Smooth muscle cell (in vitro differentiated cells): Measurements from ENCODE around the gene NDNF. TPM values are rescaled to one million over a fixed set of nuclear protein-coding genes. Genes with fewer than 3 reads are reported as not detected.
A peak's percentile ranks its signal among the peaks of the same experiment; 100 is the strongest.

Experiments
- DNase-seq: peaks from one replicate; lab custom pipeline; 2025; ENCODE audit not compliant: unreplicated experiment; lab: John Stamatoyannopoulos, UW
- H2AFZ ChIP-seq: fragments of 200-600 bp; sonication (generic); 2 replicates; pipeline ENCODE4 v1.6.0; 2016; ENCODE audit warnings: antibody characterized with exemption, low read depth, mild to moderate bottlenecking
- H3F3A ChIP-seq: fragments of 200-600 bp; sonication (generic); 2 replicates; pipeline ENCODE4 v1.6.0; 2017; ENCODE audit warnings: antibody characterized with exemption, low read depth
- H3K27ac ChIP-seq: fragments of 200-600 bp; sonication (generic); 2 replicates; pipeline ENCODE4 v1.5.1; 2016; ENCODE audit warnings: low read depth, mild to moderate bottlenecking
- H3K27me3 ChIP-seq: fragments of 200-600 bp; sonication (generic); 2 replicates; pipeline ENCODE4 v1.6.1; 2016; ENCODE audit warnings: low read depth, mild to moderate bottlenecking
- H3K36me3 ChIP-seq: fragments of 200-600 bp; sonication (generic); 2 replicates; pipeline ENCODE4 v1.5.1; 2016; ENCODE audit warnings: low read depth
- H3K4me1 ChIP-seq: fragments of 200-600 bp; sonication (generic); 2 replicates; pipeline ENCODE4 v1.5.1; 2016; ENCODE audit warnings: low read depth
- H3K4me2 ChIP-seq: fragments of 200-600 bp; sonication (generic); 2 replicates; pipeline ENCODE4 v1.6.0; 2016; ENCODE audit warnings: mild to moderate bottlenecking
- H3K4me3 ChIP-seq: fragments of 200-600 bp; sonication (generic); 2 replicates; pipeline ENCODE4 v1.5.1; 2016; ENCODE audit warnings: mild to moderate bottlenecking
- H3K79me2 ChIP-seq: fragments of 200-600 bp; sonication (generic); 2 replicates; pipeline ENCODE4 v1.6.0; 2016; ENCODE audit warnings: low read depth, mild to moderate bottlenecking
- H3K9ac ChIP-seq: fragments of 200-600 bp; sonication (generic); 2 replicates; pipeline ENCODE4 v1.6.0; 2016; ENCODE audit warnings: low read depth
- H3K9me3 ChIP-seq: fragments of 200-600 bp; sonication (generic); replicated peaks from 2 replicates; pipeline ENCODE4 v1.5.1; 2016; ENCODE audit warnings: low read depth
- H4K20me1 ChIP-seq: fragments of 200-600 bp; sonication (generic); 2 replicates; pipeline ENCODE4 v1.6.0; 2016; ENCODE audit warnings: low read depth
- CTCF ChIP-seq: fragments of 200-600 bp; sonication (generic); IDR thresholded peaks from 2 replicates; pipeline ENCODE4 v1.5.1; 2017; ENCODE audit warnings: borderline replicate concordance, mild to moderate bottlenecking, antibody characterized with exemption; ENCODE audit not compliant: insufficient read depth, poor library complexity, severe bottlenecking
- WGBS: methylation state at CpG from one replicate; pipeline ENCODE4 v1.1.7; 2016; ENCODE audit warnings: low lambda C conversion rate; 5-methylcytosine and 5-hydroxymethylcytosine counted together
- polyA plus RNA-seq: library from polyadenylated mRNA; unstranded; fragments of >200 nt; fragmentation: Nextera tagmentation; extraction: Ambion mirVana; gene quantifications from 2 replicates; pipeline ENCODE4 v1.2.1, GENCODE V29; 2016
- total RNA-seq: library from RNA; depleted of rRNA; stranded (reverse); fragments of >200 nt; gene quantifications from 2 replicates; pipeline ENCODE4 v1.2.3, GENCODE V29; 2014

NDNF gene
- total and polyA plus RNA-seq, 2 experiments from 2014 or later, result 8.4 to 11.0 TPM

GRCh38 chr4:121073004-121073435 is 685 bp upstream of the NDNF start:
- no peak overlapping the region for H3K9ac ChIP-seq
- H4K20me1 ChIP-seq, result no peaks in the 10 kb centered on the region
- no peak for TF ChIP-seq CTCF
- peak overlapping the region; percentile 67 for H3K4me3 ChIP-seq
- H3K27me3 ChIP-seq, result peaks cover 85% of the 10 kb centered on the region
- DNase-seq, result no peak
- peak overlapping the region; percentile 87 for H3K4me2 ChIP-seq
- H3K79me2 ChIP-seq, result no peaks in the 10 kb centered on the region
- H2AFZ ChIP-seq, result peak overlapping the region; percentile 94
- 4% methylated on average over 12 of the region's 12 CpGs for WGBS
- no peaks in the 10 kb centered on the region for H3K9me3 ChIP-seq
- H3K4me1 ChIP-seq, result peaks cover 5% of the 10 kb centered on the region
- H3F3A ChIP-seq, result no peaks in the 10 kb centered on the region
- H3K27ac ChIP-seq, result no peak overlapping the region
- no peaks in the 10 kb centered on the region for H3K36me3 ChIP-seq

DNA sequence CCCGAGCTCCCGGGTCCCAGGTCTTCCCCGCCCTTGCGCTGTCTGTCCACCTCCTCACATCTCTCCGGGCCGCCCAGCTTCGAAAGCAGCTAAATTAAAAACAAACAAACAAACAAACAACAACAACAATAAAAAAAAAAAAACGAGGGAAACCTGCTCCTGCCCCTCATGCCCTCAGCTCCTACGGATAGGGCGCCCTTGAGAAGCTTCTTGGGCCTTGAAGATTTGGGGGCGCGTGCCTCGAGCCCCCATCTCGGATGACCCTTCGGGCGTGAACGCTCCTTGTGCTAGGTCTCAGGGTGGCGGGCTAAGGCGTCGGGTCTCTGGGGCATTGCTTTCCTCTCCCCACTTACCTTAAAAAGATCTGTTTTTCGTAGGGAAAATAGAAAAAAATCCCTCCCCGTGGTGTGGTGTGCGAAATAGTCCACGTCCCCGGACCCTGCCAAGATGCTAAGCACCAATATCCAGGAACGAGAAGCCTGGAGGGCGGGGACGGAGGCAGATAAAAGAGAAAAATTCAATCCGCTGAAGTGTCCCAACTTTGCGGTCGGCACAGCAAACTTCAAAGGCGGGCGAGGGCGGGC is 603 bp downstream of the NDNF start:
- Histone ChIP-seq H3K9ac (no peak overlapping the region), H3K27me3 (peaks cover 89% of the 10 kb centered on the region), H3K36me3 (no peaks in the 10 kb centered on the region)

GRCh38 chr4:121070696-121071639 is 1.4 kb downstream of the NDNF start:
- Histone ChIP-seq H3K27me3 (peaks cover 81% of the 10 kb centered on the region), H2AFZ (peak overlapping the region; percentile 81), H3K9ac (no peak overlapping the region), H3K9me3 (no peaks in the 10 kb centered on the region), H3F3A (no peaks in the 10 kb centered on the region), H3K79me2 (no peaks in the 10 kb centered on the region), H3K27ac (no peak overlapping the region), H3K4me1 (peaks cover 5% of the 10 kb centered on the region), H3K4me2 (peak overlapping the region; percentile 87), H4K20me1 (no peaks in the 10 kb centered on the region), H3K4me3 (peak overlapping the region; percentile 67), H3K36me3 (no peaks in the 10 kb centered on the region)
- WGBS, result under 1% methylated on average over 61 of the region's 64 CpGs
- peak; percentile 6 for DNase-seq
- peak; percentile 35 for TF ChIP-seq CTCF

More for the DNA sequence above, 603 bp downstream of the NDNF start:
- no peak for TF ChIP-seq CTCF
- Histone ChIP-seq H3K9me3 (no peaks in the 10 kb centered on the region), H3K4me1 (peaks cover 5% of the 10 kb centered on the region), H3F3A (no peaks in the 10 kb centered on the region), H3K4me3 (peak overlapping the region; percentile 67), H4K20me1 (no peaks in the 10 kb centered on the region), H3K27ac (no peak overlapping the region), H2AFZ (peak overlapping the region; percentile 81), H3K4me2 (peak overlapping the region; percentile 87), H3K79me2 (no peaks in the 10 kb centered on the region)
- WGBS, result 2% methylated on average over 34 of the region's 34 CpGs
- DNase-seq, result no peak
